ENCODE measurements around the gene HSD3B1. TPM values are rescaled to one million over a fixed set of nuclear protein-coding genes. Genes with fewer than 3 reads are reported as not detected.

The HSD3B1 gene
- polyA plus RNA-seq, 1 donor: not detected

GRCh38 chr1:119472080-119472818, 34.8 kb upstream of the HSD3B1 start:
- Histone ChIP-seq H3K27me3 (ENCODE audit: control insufficient read depth, insufficient read depth, low read length) (no peaks in the 10 kb centered on the region), H3K27ac (ENCODE audit: low read length) (no peak overlapping the region), H3K9me3 (ENCODE audit: control insufficient read depth, low read depth, low read length) (no peaks in the 10 kb centered on the region), H3K4me1 (ENCODE audit: control insufficient read depth, insufficient read depth, low read length) (peaks cover 30% of the 10 kb centered on the region), H3K36me3 (ENCODE audit: control insufficient read depth, insufficient read depth, low read length) (no peaks in the 10 kb centered on the region), H3K4me3 (ENCODE audit: low read length) (no peak overlapping the region)
- WGBS (ENCODE audit: insufficient coverage, low lambda C conversion rate): 83% methylated on average over 1 of the region's 5 CpGs
- DNase-seq: no peak

- DNase-seq: no peak
- Histone ChIP-seq H3K27me3 (ENCODE audit: control insufficient read depth, insufficient read depth, low read length) (no peaks in the 10 kb centered on the region), H3K4me1 (ENCODE audit: control insufficient read depth, insufficient read depth, low read length) (peaks cover 25% of the 10 kb centered on the region), H3K27ac (ENCODE audit: low read length) (no peak overlapping the region), H3K4me3 (ENCODE audit: low read length) (no peak overlapping the region), H3K9me3 (ENCODE audit: control insufficient read depth, low read depth, low read length) (no peaks in the 10 kb centered on the region), H3K36me3 (ENCODE audit: control insufficient read depth, insufficient read depth, low read length) (no peaks in the 10 kb centered on the region)
- no CpG with 5 or more reads among the region's 3 CpGs for WGBS (ENCODE audit: insufficient coverage, low lambda C conversion rate)
These were observed 34.2 kb upstream of the HSD3B1 start for GRCh38 chr1:119472819-119473175.

- Histone ChIP-seq H3K36me3 (ENCODE audit: control insufficient read depth, insufficient read depth, low read length) (no peaks in the 10 kb centered on the region), H3K4me3 (ENCODE audit: low read length) (no peak overlapping the region), H3K4me1 (ENCODE audit: control insufficient read depth, insufficient read depth, low read length) (peaks cover 9% of the 10 kb centered on the region), H3K27me3 (ENCODE audit: control insufficient read depth, insufficient read depth, low read length) (no peaks in the 10 kb centered on the region), H3K27ac (ENCODE audit: low read length) (no peak overlapping the region), H3K9me3 (ENCODE audit: control insufficient read depth, low read depth, low read length) (no peaks in the 10 kb centered on the region)
- no CpG with 5 or more reads among the region's 9 CpGs for WGBS (ENCODE audit: insufficient coverage, low lambda C conversion rate)
- DNase-seq: peak; percentile 56 to 66
These were observed 31.1 kb upstream of the HSD3B1 start for GRCh38 chr1:119475866-119476439.

GRCh38 chr1:119477710-119478109, 29.3 kb upstream of the HSD3B1 start:
- H3K36me3 ChIP-seq (ENCODE audit: control insufficient read depth, insufficient read depth, low read length): no peaks in the 10 kb centered on the region
- no peaks in the 10 kb centered on the region for H3K9me3 ChIP-seq (ENCODE audit: control insufficient read depth, low read depth, low read length)
- no peak for DNase-seq
- peaks cover 8% of the 10 kb centered on the region for H3K4me1 ChIP-seq (ENCODE audit: control insufficient read depth, insufficient read depth, low read length)
- no peak overlapping the region for H3K27ac ChIP-seq (ENCODE audit: low read length)
- H3K27me3 ChIP-seq (ENCODE audit: control insufficient read depth, insufficient read depth, low read length): no peaks in the 10 kb centered on the region
- no peak overlapping the region for H3K4me3 ChIP-seq (ENCODE audit: low read length)
- 93% methylated on average over 2 of the region's 5 CpGs for WGBS (ENCODE audit: insufficient coverage, low lambda C conversion rate)

GRCh38 chr1:119480175-119480574, 26.8 kb upstream of the HSD3B1 start:
- Histone ChIP-seq H3K27me3 (ENCODE audit: control insufficient read depth, insufficient read depth, low read length) (no peaks in the 10 kb centered on the region), H3K9me3 (ENCODE audit: control insufficient read depth, low read depth, low read length) (no peaks in the 10 kb centered on the region), H3K4me3 (ENCODE audit: low read length) (no peak overlapping the region), H3K4me1 (ENCODE audit: control insufficient read depth, insufficient read depth, low read length) (peaks cover 24% of the 10 kb centered on the region), H3K36me3 (ENCODE audit: control insufficient read depth, insufficient read depth, low read length) (no peaks in the 10 kb centered on the region), H3K27ac (ENCODE audit: low read length) (no peak overlapping the region)
- WGBS (ENCODE audit: insufficient coverage, low lambda C conversion rate): 96% methylated on average over 2 of the region's 2 CpGs
- DNase-seq: no peak

- H3K9me3 ChIP-seq (ENCODE audit: control insufficient read depth, low read depth, low read length): no peaks in the 10 kb centered on the region
- peaks cover 22% of the 10 kb centered on the region for H3K4me1 ChIP-seq (ENCODE audit: control insufficient read depth, insufficient read depth, low read length)
- H3K36me3 ChIP-seq (ENCODE audit: control insufficient read depth, insufficient read depth, low read length): no peaks in the 10 kb centered on the region
- H3K4me3 ChIP-seq (ENCODE audit: low read length): no peak overlapping the region
- no peaks in the 10 kb centered on the region for H3K27me3 ChIP-seq (ENCODE audit: control insufficient read depth, insufficient read depth, low read length)
- H3K27ac ChIP-seq (ENCODE audit: low read length): no peak overlapping the region
- DNase-seq: no peak
These were observed 25.1 kb upstream of the HSD3B1 start for GRCh38 chr1:119481951-119482350.

- H3K27ac ChIP-seq (ENCODE audit: low read length): no peak overlapping the region
- peaks cover 22% of the 10 kb centered on the region for H3K4me1 ChIP-seq (ENCODE audit: control insufficient read depth, insufficient read depth, low read length)
- no peak overlapping the region for H3K4me3 ChIP-seq (ENCODE audit: low read length)
- no CpG with 5 or more reads among the region's 6 CpGs for WGBS (ENCODE audit: insufficient coverage, low lambda C conversion rate)
- H3K36me3 ChIP-seq (ENCODE audit: control insufficient read depth, insufficient read depth, low read length): no peaks in the 10 kb centered on the region
- H3K27me3 ChIP-seq (ENCODE audit: control insufficient read depth, insufficient read depth, low read length): no peaks in the 10 kb centered on the region
- no peak for DNase-seq
- H3K9me3 ChIP-seq (ENCODE audit: control insufficient read depth, low read depth, low read length): no peaks in the 10 kb centered on the region
These were observed 24.2 kb upstream of the HSD3B1 start for GRCh38 chr1:119482517-119483425.

GRCh38 chr1:119483441-119484200, 23.4 kb upstream of the HSD3B1 start:
- Histone ChIP-seq H3K36me3 (ENCODE audit: control insufficient read depth, insufficient read depth, low read length) (no peaks in the 10 kb centered on the region), H3K27me3 (ENCODE audit: control insufficient read depth, insufficient read depth, low read length) (no peaks in the 10 kb centered on the region), H3K4me3 (ENCODE audit: low read length) (no peak overlapping the region), H3K9me3 (ENCODE audit: control insufficient read depth, low read depth, low read length) (no peaks in the 10 kb centered on the region), H3K27ac (ENCODE audit: low read length) (no peak overlapping the region), H3K4me1 (ENCODE audit: control insufficient read depth, insufficient read depth, low read length) (peaks cover 22% of the 10 kb centered on the region)
- no CpG with 5 or more reads among the region's 6 CpGs for WGBS (ENCODE audit: insufficient coverage, low lambda C conversion rate)
- no peak for DNase-seq

GRCh38 chr1:119485201-119485600, 21.8 kb upstream of the HSD3B1 start:
- DNase-seq: peak; percentile 20 to 79
- Histone ChIP-seq H3K4me1 (ENCODE audit: control insufficient read depth, insufficient read depth, low read length) (peaks cover 22% of the 10 kb centered on the region), H3K4me3 (ENCODE audit: low read length) (no peak overlapping the region), H3K27ac (ENCODE audit: low read length) (peak overlapping the region; percentile 59), H3K36me3 (ENCODE audit: control insufficient read depth, insufficient read depth, low read length) (no peaks in the 10 kb centered on the region), H3K9me3 (ENCODE audit: control insufficient read depth, low read depth, low read length) (no peaks in the 10 kb centered on the region), H3K27me3 (ENCODE audit: control insufficient read depth, insufficient read depth, low read length) (no peaks in the 10 kb centered on the region)
- 35% methylated on average over 2 of the region's 4 CpGs for WGBS (ENCODE audit: insufficient coverage, low lambda C conversion rate)

GRCh38 chr1:119488216-119488615, 18.8 kb upstream of the HSD3B1 start:
- H3K27me3 ChIP-seq (ENCODE audit: control insufficient read depth, insufficient read depth, low read length): no peaks in the 10 kb centered on the region
- no peaks in the 10 kb centered on the region for H3K9me3 ChIP-seq (ENCODE audit: control insufficient read depth, low read depth, low read length)
- H3K4me1 ChIP-seq (ENCODE audit: control insufficient read depth, insufficient read depth, low read length): peaks cover 16% of the 10 kb centered on the region
- H3K27ac ChIP-seq (ENCODE audit: low read length): no peak overlapping the region
- H3K4me3 ChIP-seq (ENCODE audit: low read length): no peak overlapping the region
- DNase-seq: no peak
- 100% methylated on average over 1 of the region's 4 CpGs for WGBS (ENCODE audit: insufficient coverage, low lambda C conversion rate)
- H3K36me3 ChIP-seq (ENCODE audit: control insufficient read depth, insufficient read depth, low read length): no peaks in the 10 kb centered on the region
